HG02938 (cell line): ENCODE results near the gene MFSD6.

Experiments
- ATAC-seq: cut with Tn5 transposase; IDR thresholded peaks from one replicate; pipeline ENCODE4 v1.9.1; 2021; ENCODE audit warnings: mild to moderate bottlenecking, moderate library complexity; ENCODE audit not compliant: unreplicated experiment

Gene MFSD6

GRCh38 chr2:190527214-190527613 is 119.1 kb downstream of the MFSD6 start:
- ATAC-seq = no peak

- ATAC-seq = no peak
Observed at GRCh38 chr2:190527918-190528317, 119.8 kb downstream of the MFSD6 start.

DNA sequence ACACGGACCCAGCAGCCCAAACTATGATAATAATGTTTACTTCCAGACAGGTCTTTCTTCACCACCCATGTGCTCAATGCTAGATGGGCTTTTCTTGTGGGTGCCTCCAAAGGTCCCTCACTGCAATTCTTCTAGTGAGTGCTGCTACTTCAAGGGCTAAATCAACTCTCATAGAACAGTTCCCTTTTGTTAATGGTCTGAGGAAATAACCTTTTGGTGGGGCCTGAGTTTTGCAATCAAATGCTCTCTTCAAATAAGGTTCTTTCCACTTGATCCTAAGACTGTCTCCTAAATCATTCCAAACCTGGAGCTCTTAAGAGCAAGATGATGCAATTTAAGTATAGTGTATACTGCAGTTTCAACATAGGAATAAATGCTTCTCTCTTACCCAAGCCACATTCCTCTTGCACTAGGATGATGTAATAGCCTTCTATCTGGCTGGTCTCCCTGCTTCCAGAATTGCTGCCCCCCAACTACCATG is 120.4 kb downstream of the MFSD6 start:
- ATAC-seq = no peak

- no peak for ATAC-seq
Observed at GRCh38 chr2:190529486-190530247, 121.5 kb downstream of the MFSD6 start.

- ATAC-seq = no peak
Observed at GRCh38 chr2:190530248-190530900, 122.2 kb downstream of the MFSD6 start.

DNA sequence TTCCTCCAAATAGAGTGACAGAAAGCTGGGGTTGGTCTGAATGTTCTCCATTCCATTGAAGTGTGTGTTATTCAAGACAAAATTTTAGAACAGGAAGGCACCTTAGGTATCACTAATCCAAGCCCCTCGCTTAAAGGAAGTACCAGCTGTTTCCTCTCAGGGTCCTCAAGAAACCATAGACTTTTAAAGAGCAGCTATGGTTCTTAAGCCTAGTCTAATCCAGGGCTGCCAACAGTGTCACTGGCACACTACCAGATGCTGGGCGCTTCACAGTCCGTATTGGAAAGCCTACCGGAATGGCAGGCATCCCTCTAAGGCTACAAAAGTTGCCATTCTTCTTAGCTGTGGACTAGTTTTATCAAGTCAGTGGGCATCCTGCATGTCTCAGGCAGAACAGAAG is 124.4 kb downstream of the MFSD6 start:
- no peak for ATAC-seq

DNA sequence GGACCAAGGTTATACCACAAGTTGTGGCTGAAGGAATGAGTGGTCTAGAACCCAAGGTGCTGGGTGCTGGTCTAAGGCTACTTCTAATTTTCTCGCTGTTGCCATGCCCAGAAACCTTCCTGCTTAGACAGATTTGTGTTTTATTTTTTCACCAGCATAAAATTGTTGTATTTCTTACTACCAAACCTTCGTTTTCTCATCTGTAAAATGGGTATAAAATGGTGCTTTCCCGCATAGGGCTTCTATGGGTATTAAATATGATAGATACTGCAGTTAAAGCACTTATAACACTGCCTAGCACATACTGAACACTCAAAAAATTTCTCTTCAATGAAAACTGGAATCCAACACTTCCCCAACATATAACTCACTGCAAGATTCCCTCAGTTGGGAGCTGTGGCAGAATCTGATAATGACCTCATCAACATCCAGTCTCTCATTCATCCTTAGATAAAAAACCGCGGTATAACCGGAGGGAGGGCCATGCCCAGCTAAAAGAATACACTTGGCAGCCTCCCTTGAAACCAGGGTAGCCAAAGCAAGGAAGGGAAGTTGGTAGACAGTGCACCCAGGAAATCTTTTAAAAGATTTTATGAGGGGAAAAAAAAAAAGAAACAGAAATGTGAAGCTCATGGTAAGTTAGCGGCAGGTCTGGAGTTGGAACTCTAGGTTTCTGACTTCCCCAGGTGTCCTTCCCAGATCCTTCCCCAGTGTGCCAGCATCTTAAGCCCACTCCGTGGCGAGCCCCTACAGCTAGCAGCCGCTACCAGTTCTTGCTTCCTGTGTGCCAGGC is 125.2 kb downstream of the MFSD6 start:
- ATAC-seq = no peak

GRCh38 chr2:190533968-190534309 is 125.8 kb downstream of the MFSD6 start:
- peak; percentile 22 for ATAC-seq

DNA sequence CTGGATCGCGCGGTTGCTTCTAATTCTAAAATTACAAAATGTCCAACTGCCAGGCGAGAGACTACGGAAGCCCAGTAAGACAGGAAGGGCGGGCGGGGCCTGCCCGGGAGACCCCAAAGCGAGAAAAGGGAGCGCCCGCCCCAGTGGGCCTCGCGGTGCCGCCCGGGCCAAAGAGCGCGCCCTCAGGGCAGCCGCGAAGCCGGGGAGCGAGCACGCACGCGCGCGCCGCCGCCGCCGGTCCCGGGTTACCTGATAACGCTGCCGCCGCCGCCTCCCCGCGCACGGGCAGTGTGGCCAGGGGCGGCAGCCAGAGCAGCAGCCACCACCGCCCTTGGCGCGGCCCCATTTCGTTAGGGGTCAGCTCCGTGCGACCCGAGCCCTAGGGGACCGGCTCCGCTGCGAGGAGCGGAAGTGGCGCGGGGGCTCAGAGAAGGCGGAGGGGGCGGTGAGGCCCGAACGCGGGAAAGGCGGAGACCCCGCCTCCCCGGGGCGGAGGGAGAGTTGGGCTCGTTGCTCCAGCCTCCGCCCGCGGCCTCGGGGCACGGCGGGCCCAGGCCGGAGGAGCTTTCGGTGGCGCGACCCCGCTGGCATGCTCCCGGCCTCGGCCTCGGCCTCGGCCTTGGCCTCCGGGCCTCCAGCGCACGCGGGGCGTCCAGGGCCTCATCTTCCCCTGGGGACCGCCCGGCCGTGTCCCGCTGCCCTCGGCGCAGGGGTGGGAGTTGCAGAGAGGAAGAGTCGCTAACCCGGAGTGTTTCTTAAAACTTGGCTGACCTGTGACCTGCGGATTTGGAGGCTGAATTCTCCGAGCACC is 126.4 kb downstream of the MFSD6 start, which contains the start of gene NEMP2:
Gene NEMP2, minus strand, starts transcription at position 413 of the 811 bp plus-strand sequence. Its CDS starts 67 bp downstream, at position 346.
- ATAC-seq = peak; percentile 56

- ATAC-seq = no peak
Observed at GRCh38 chr2:190535121-190535439, 126.9 kb downstream of the MFSD6 start.

GRCh38 chr2:190535586-190535985 is 127.4 kb downstream of the MFSD6 start:
- ATAC-seq = no peak

GRCh38 chr2:190537765-190538164 is 129.6 kb downstream of the MFSD6 start:
- ATAC-seq = no peak

GRCh38 chr2:190538201-190538600 is 130.0 kb downstream of the MFSD6 start:
- ATAC-seq = no peak

- ATAC-seq = no peak
Observed at GRCh38 chr2:190540048-190540447, 131.9 kb downstream of the MFSD6 start.

DNA sequence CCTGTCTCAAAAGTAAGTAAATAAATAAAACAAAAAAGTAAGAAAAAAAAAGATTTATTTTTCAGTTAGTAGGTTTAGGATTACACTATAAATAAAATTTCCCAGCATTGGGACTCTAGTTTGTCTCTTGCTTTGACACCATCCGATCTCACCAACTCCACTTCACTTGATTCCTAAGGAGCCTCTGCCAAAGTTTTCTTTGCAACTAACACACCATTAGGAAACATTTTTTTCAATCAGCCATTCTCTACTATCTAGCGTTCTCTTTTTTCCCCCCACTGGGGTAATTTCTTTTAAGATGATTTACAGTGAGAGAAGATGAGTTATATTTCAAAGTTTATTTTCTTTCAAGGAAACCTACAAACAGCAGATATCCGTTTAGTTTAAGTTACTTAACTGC is 136.9 kb downstream of the MFSD6 start:
- no peak for ATAC-seq

GRCh38 chr2:190545555-190546385 is 137.6 kb downstream of the MFSD6 start:
- ATAC-seq = no peak

- no peak for ATAC-seq
Observed at GRCh38 chr2:190546734-190547133, 138.6 kb downstream of the MFSD6 start.

DNA sequence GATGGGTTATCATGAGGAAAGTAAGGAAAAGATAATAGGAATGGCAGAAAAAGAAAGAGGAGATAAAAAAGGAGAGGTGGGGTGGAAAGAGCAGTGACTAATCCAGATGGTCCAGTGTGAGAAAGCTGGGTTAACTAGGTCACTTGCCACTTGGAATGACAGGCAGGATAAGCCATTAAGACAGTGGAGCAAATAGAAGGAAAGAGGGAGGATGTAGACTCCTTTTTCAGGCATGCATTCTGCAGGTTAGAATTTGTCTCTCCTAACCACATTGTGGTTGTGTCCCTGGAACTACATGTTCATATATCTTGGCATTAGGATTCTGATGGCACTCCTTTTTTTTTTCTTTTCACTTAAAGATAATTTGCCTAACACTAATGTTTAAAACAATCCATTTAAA is 139.7 kb downstream of the MFSD6 start:
- ATAC-seq = no peak

- ATAC-seq = no peak
Observed at GRCh38 chr2:190550137-190550536, 142.0 kb downstream of the MFSD6 start.
